Renal cortex interstitium (tissue), 11 donors: ENCODE measurements around the gene DSG4. TPM values are rescaled to one million over a fixed set of nuclear protein-coding genes. Genes with fewer than 3 reads are reported as not detected.

Experiments used
- DNase-seq, 11 donors: peaks; one replicate each; pipeline ENCODE4 v3.0.0-alpha.2; 2013; ENCODE audit warnings: low read depth in 9 of 11, low spot score in 4 of 11; ENCODE audit errors: extremely low read depth in 1 of 11
- polyA plus RNA-seq, 3 donors: library from polyadenylated mRNA; unstranded; fragments of 120-200 nt; gene quantifications; one replicate each; pipeline ENCODE4 v1.2.1, GENCODE V29; 2013; ENCODE audit not compliant: insufficient read length in 3 of 3

Gene DSG4
- polyA plus RNA-seq, 3 donors, result 0.05 TPM; not detected in 2

- no peak for DNase-seq
Measured at GRCh38 chr18:31403409-31403808, 26.8 kb downstream of the DSG4 start.

GRCh38 chr18:31407649-31408048 lies 31.1 kb downstream of the DSG4 start:
- no peak for DNase-seq

- no peak for DNase-seq
Measured at GRCh38 chr18:31409276-31409675, 32.7 kb downstream of the DSG4 start.

- no peak for DNase-seq
Measured at GRCh38 chr18:31410716-31411483, 34.3 kb downstream of the DSG4 start.

- DNase-seq, result no peak
Measured at GRCh38 chr18:31413137-31413536, 36.6 kb downstream of the DSG4 start.

- no peak for DNase-seq
Measured at GRCh38 chr18:31417850-31418249, 41.3 kb downstream of the DSG4 start.

- DNase-seq, result no peak
Measured at GRCh38 chr18:31419457-31419932, 42.9 kb downstream of the DSG4 start.

GRCh38 chr18:31420032-31420431 lies 43.5 kb downstream of the DSG4 start:
- no peak for DNase-seq

GRCh38 chr18:31420524-31420923 lies 43.9 kb downstream of the DSG4 start:
- no peak for DNase-seq

- peak in 1 of 11 donors; percentile 8 for DNase-seq
Measured at GRCh38 chr18:31424383-31424988, 47.9 kb downstream of the DSG4 start.

- no peak for DNase-seq
Measured at GRCh38 chr18:31426021-31426420, 49.4 kb downstream of the DSG4 start.

GRCh38 chr18:31426871-31427406 lies 50.4 kb downstream of the DSG4 start:
- DNase-seq, result no peak

GRCh38 chr18:31428211-31428610 lies 51.6 kb downstream of the DSG4 start:
- no peak for DNase-seq

- DNase-seq, result no peak
Measured at GRCh38 chr18:31429623-31430022, 53.0 kb downstream of the DSG4 start.

GRCh38 chr18:31430072-31430471 lies 53.5 kb downstream of the DSG4 start:
- DNase-seq, result no peak

- no peak for DNase-seq
Measured at GRCh38 chr18:31430554-31430953, 54.0 kb downstream of the DSG4 start.

GRCh38 chr18:31432316-31432715 lies 55.7 kb downstream of the DSG4 start:
- DNase-seq, result no peak

GRCh38 chr18:31436825-31437224 lies 60.2 kb downstream of the DSG4 start:
- DNase-seq, result no peak

- no peak for DNase-seq
Measured at GRCh38 chr18:31438402-31438801, 61.8 kb downstream of the DSG4 start.

GRCh38 chr18:31439807-31440325 lies 63.3 kb downstream of the DSG4 start:
- DNase-seq, result no peak
